NCI-H446 (cell line): ENCODE results near the gene BTRC.
"Not testable (repeated sequence)": the region's sequence is repeated elsewhere in the genome, so short reads cannot be mapped to it uniquely, and the experiment has no call there.

ENCODE experiments used
- DNase-seq, 2 experiments: peaks; one replicate each; lab custom pipeline; 2025; lab: John Stamatoyannopoulos, UW

The BTRC gene

GRCh38 chr10:101353692-101354327 is at the start of gene BTRC:
Gene BTRC (plus strand): TSS chr10:101354165. CDS start chr10:101354181, 16 bp downstream.
- DNase-seq, result peak; percentile 90 to 97

- no peak for DNase-seq
Measured at GRCh38 chr10:101304316-101304715, 49.6 kb upstream of the BTRC start.

GRCh38 chr10:101305320-101306241 is 48.4 kb upstream of the BTRC start:
- no peak for DNase-seq

GRCh38 chr10:101308051-101308450 is 45.9 kb upstream of the BTRC start:
- DNase-seq, result no peak

- no peak for DNase-seq
Measured at GRCh38 chr10:101310529-101311184, 43.3 kb upstream of the BTRC start.

- no peak for DNase-seq
Measured at GRCh38 chr10:101311185-101312066, 42.5 kb upstream of the BTRC start.

- DNase-seq, result no peak
Measured at GRCh38 chr10:101319241-101319915, 34.6 kb upstream of the BTRC start.

GRCh38 chr10:101321073-101321472 is 32.9 kb upstream of the BTRC start:
- no peak for DNase-seq

- no peak for DNase-seq
Measured at GRCh38 chr10:101322266-101323108, 31.5 kb upstream of the BTRC start.

GRCh38 chr10:101323495-101323894 is 30.5 kb upstream of the BTRC start:
- DNase-seq, result no peak

- not testable (repeated sequence) for DNase-seq
Measured at GRCh38 chr10:101327454-101327853, 26.5 kb upstream of the BTRC start.

GRCh38 chr10:101329341-101330032 is 24.5 kb upstream of the BTRC start:
- DNase-seq, result no peak

GRCh38 chr10:101330231-101330630 is 23.7 kb upstream of the BTRC start:
- no peak for DNase-seq

GRCh38 chr10:101330631-101331225 is 23.2 kb upstream of the BTRC start:
- no peak for DNase-seq

GRCh38 chr10:101331956-101332355 is 22.0 kb upstream of the BTRC start:
- DNase-seq, result no peak

- DNase-seq, result not testable (repeated sequence)
Measured at GRCh38 chr10:101334259-101334658, 19.7 kb upstream of the BTRC start.

- DNase-seq, result no peak
Measured at GRCh38 chr10:101336382-101336781, 17.6 kb upstream of the BTRC start.

GRCh38 chr10:101337836-101338235 is 16.1 kb upstream of the BTRC start:
- no peak for DNase-seq

- no peak for DNase-seq
Measured at GRCh38 chr10:101341438-101341837, 12.5 kb upstream of the BTRC start.
